GM18519 (cell line): ENCODE data around the gene TRIM47.
"Not testable (repeated sequence)": the region's sequence is repeated elsewhere in the genome, so short reads cannot be mapped to it uniquely, and the experiment has no call there.

Experiments used
- ATAC-seq: cut with Tn5 transposase; IDR thresholded peaks from one replicate; pipeline ENCODE4 v1.9.1; 2021; ENCODE audit warnings: mild to moderate bottlenecking, moderate library complexity; ENCODE audit not compliant: unreplicated experiment, low FRiP score

Gene TRIM47

GRCh38 chr17:75892556-75893224, 14.3 kb upstream of the TRIM47 start:
- no peak for ATAC-seq

GRCh38 chr17:75891605-75892555, 13.5 kb upstream of the TRIM47 start:
- ATAC-seq: no peak

- no peak for ATAC-seq
These were observed 12.7 kb upstream of the TRIM47 start for GRCh38 chr17:75891022-75891604.

GRCh38 chr17:75889454-75889853, 11.1 kb upstream of the TRIM47 start:
- ATAC-seq: no peak

- ATAC-seq: no peak
These were observed 10.1 kb upstream of the TRIM47 start for GRCh38 chr17:75888484-75888883.

GRCh38 chr17:75885860-75886259, 7.5 kb upstream of the TRIM47 start:
- not testable (repeated sequence) for ATAC-seq

GRCh38 chr17:75885431-75885830, 7.0 kb upstream of the TRIM47 start:
- ATAC-seq: no peak

GRCh38 chr17:75881678-75882454, 3.5 kb upstream of the TRIM47 start:
- no peak for ATAC-seq

- no peak for ATAC-seq
These were observed 1.9 kb upstream of the TRIM47 start for GRCh38 chr17:75880266-75880665.

GRCh38 chr17:75877752-75878173, 618 bp downstream of the TRIM47 start:
- no peak for ATAC-seq

GRCh38 chr17:75876938-75877751, 1.2 kb downstream of the TRIM47 start:
- no peak for ATAC-seq

GRCh38 chr17:75876190-75876937, 2.0 kb downstream of the TRIM47 start:
- no peak for ATAC-seq

- ATAC-seq: no peak
These were observed 2.5 kb downstream of the TRIM47 start for GRCh38 chr17:75875940-75876189.

GRCh38 chr17:75875182-75875939, 3.0 kb downstream of the TRIM47 start:
- ATAC-seq: no peak

- no peak for ATAC-seq
These were observed 3.8 kb downstream of the TRIM47 start for GRCh38 chr17:75874323-75875181.

- ATAC-seq: no peak
These were observed 4.6 kb downstream of the TRIM47 start for GRCh38 chr17:75873587-75874322.
